ENCODE measurements around the gene FAM53B. TPM values are rescaled to one million over a fixed set of nuclear protein-coding genes. Genes with fewer than 3 reads are reported as not detected.

FAM53B gene
- total and polyA plus RNA-seq, 8 donors, result 5.7 to 46.9 (median 11.4) TPM

GRCh38 chr10:124639646-124640045 lies 104.5 kb downstream of the FAM53B start:
- TF ChIP-seq POLR2A (IDR thresholded peaks at IDR 0.05), result no peak
- no peak for TF ChIP-seq POLR2AphosphoS5 (IDR thresholded peaks at IDR 0.05)
- TF ChIP-seq CTCF (IDR thresholded peaks at IDR 0.05), result no peak
- no peak for TF ChIP-seq EP300 (IDR thresholded peaks at IDR 0.05)
- 90 to 99% (median 93%) methylated on average over 6 of the region's 6 CpGs for WGBS, 5 donors
- no peak overlapping the region for H3K4me3 ChIP-seq
- peaks cover 14 to 69% (median 40%) of the 10 kb centered on the region in 4 donors for H3K4me1 ChIP-seq
- no peak for DNase-seq
- no peaks in the 10 kb centered on the region for H3K27me3 ChIP-seq
- no peaks in the 10 kb centered on the region for H3K9me3 ChIP-seq
- peak overlapping the region in 1 of 5 donors; percentile 32 for H3K27ac ChIP-seq
- peaks cover 0 to 7% (median 7%) of the 10 kb centered on the region in 4 donors for H3K36me3 ChIP-seq
- intact Hi-C loops (cut with DNase I; ENCODE audit: low total_unique reads), result loop anchor here (10.0 kb wide), 1 partner anchor 95 kb away; no protein-coding TSS in a partner anchor

- Histone ChIP-seq H3K27ac (no peak overlapping the region), H3K4me1 (peaks cover 14 to 64% (median 36%) of the 10 kb centered on the region in 4 donors), H3K27me3 (no peaks in the 10 kb centered on the region), H3K9me3 (no peaks in the 10 kb centered on the region), H3K36me3 (peaks cover 2 to 7% (median 7%) of the 10 kb centered on the region in 4 donors), H3K4me3 (no peak overlapping the region)
- no peak for TF ChIP-seq CTCF (IDR thresholded peaks at IDR 0.05)
- no peak for TF ChIP-seq POLR2AphosphoS5 (IDR thresholded peaks at IDR 0.05)
- no peak for TF ChIP-seq POLR2A (IDR thresholded peaks at IDR 0.05)
- WGBS, 5 donors, result 77 to 93% (median 88%) methylated on average over 5 to 6 of the region's 6 CpGs
- DNase-seq, result no peak
- intact Hi-C loops (cut with DNase I; ENCODE audit: low total_unique reads), result loop anchor here (10.0 kb wide), 1 partner anchor 96 kb away; no protein-coding TSS in a partner anchor
Measured at GRCh38 chr10:124639206-124639605, 105.0 kb downstream of the FAM53B start.

GRCh38 chr10:124637746-124638145 lies 106.4 kb downstream of the FAM53B start:
- H3K27me3 ChIP-seq, result no peaks in the 10 kb centered on the region
- no peak for DNase-seq
- H3K36me3 ChIP-seq, result peaks cover 2 to 7% (median 7%) of the 10 kb centered on the region in 4 donors
- no peak overlapping the region for H3K27ac ChIP-seq
- TF ChIP-seq POLR2A (IDR thresholded peaks at IDR 0.05) (no peak), POLR2AphosphoS5 (IDR thresholded peaks at IDR 0.05) (no peak), EP300 (IDR thresholded peaks at IDR 0.05) (no peak), CTCF (IDR thresholded peaks at IDR 0.05) (no peak)
- intact Hi-C loops (cut with DNase I; ENCODE audit: low total_unique reads), result loop anchor here (10.0 kb wide), 1 partner anchor 97 kb away; no protein-coding TSS in a partner anchor
- H3K4me1 ChIP-seq, result peaks cover 14 to 59% (median 35%) of the 10 kb centered on the region in 4 donors
- H3K9me3 ChIP-seq, result no peaks in the 10 kb centered on the region
- H3K4me3 ChIP-seq, result no peak overlapping the region
- 97 to 100% (median 98%) methylated on average over 8 of the region's 8 CpGs for WGBS, 5 donors

- TF ChIP-seq CTCF (IDR thresholded peaks at IDR 0.05), result no peak
- no peak for TF ChIP-seq EP300 (IDR thresholded peaks at IDR 0.05)
- TF ChIP-seq POLR2AphosphoS5 (IDR thresholded peaks at IDR 0.05), result no peak
- TF ChIP-seq POLR2A (IDR thresholded peaks at IDR 0.05), result no peak
- Histone ChIP-seq H3K9me3 (no peaks in the 10 kb centered on the region), H3K4me1 (peaks cover 19 to 59% (median 36%) of the 10 kb centered on the region in 4 donors), H3K27ac (no peak overlapping the region), H3K4me3 (no peak overlapping the region), H3K36me3 (peaks cover 1 to 4% (median 3%) of the 10 kb centered on the region in 4 donors), H3K27me3 (no peaks in the 10 kb centered on the region)
- intact Hi-C loops (cut with DNase I; ENCODE audit: low total_unique reads), result loop anchor here (10.0 kb wide), 1 partner anchor 98 kb away; no protein-coding TSS in a partner anchor
- no peak for DNase-seq
- 93 to 97% (median 94%) methylated on average over 9 to 14 of the region's 14 CpGs for WGBS, 5 donors
Measured at GRCh38 chr10:124637091-124637700, 107.0 kb downstream of the FAM53B start.
